ENCODE measurements around the gene MAP4.

DNA sequence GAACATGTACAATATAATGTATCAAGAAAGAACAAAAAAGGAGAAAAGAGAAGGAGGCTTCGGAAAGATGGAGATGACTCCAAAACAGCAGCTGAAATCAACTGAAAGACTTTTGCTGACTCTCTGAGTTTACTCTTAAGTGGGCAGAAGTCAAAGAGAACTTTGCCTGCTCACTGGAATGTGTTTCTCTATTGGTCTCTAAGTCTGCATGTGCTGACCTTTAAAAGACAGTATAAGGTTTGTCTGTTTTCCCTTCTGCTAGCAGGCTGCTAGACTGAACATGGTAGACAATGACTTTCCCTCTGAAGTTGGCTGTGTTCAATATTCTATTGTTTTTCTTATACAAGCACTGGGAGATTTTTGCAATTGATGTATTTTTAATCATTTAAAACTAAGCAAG, 7.2 kb upstream of the MAP4 start:
- TF ChIP-seq, protein P1, sequence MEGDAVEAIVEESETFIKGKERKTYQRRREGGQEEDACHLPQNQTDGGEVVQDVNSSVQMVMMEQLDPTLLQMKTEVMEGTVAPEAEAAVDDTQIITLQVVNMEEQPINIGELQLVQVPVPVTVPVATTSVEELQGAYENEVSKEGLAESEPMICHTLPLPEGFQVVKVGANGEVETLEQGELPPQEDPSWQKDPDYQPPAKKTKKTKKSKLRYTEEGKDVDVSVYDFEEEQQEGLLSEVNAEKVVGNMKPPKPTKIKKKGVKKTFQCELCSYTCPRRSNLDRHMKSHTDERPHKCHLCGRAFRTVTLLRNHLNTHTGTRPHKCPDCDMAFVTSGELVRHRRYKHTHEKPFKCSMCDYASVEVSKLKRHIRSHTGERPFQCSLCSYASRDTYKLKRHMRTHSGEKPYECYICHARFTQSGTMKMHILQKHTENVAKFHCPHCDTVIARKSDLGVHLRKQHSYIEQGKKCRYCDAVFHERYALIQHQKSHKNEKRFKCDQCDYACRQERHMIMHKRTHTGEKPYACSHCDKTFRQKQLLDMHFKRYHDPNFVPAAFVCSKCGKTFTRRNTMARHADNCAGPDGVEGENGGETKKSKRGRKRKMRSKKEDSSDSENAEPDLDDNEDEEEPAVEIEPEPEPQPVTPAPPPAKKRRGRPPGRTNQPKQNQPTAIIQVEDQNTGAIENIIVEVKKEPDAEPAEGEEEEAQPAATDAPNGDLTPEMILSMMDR (IDR thresholded peaks at IDR 0.05 in 4 of 5, conservative IDR thresholded peaks at IDR 0.05 in 1 of 5): no peak
- TF ChIP-seq POLR2A (IDR thresholded peaks at IDR 0.05): no peak
